H1 (cell line): ENCODE measurements around the gene ALAS1. TPM values are rescaled to one million over a fixed set of nuclear protein-coding genes. Genes with fewer than 3 reads are reported as not detected.
A peak's percentile ranks its signal among the peaks of the same experiment; 100 is the strongest.

Experiments used
- CTCF ChIA-PET: fragments of 300-600 bp; sonication (Branson Sonifier 250); formaldehyde crosslinking; loops from one replicate; lab custom pipeline; 2021; ENCODE audit not compliant: partially characterized antibody; lab: Charles Lee
- POLR2A ChIA-PET: fragments of 300-600 bp; sonication (Branson Sonifier 250); formaldehyde crosslinking; loops from one replicate; lab custom pipeline; 2021; ENCODE audit warnings: inconsistent platforms; ENCODE audit not compliant: partially characterized antibody; lab: Charles Lee
- DNase-seq, 2 experiments: peaks; one replicate each; pipeline versions ENCODE4 v3.0.0 to v3.0.0-alpha.2; 2010 to 2022; ENCODE audit warnings: low spot score in 2 of 2, low read depth in 1 of 2, mixed read lengths in 1 of 2
- FAIRE-seq: peaks from 2 replicates; lab custom pipeline; 2011; peaks lifted over from hg19 to GRCh38; lab: Jason Lieb, UNC
- H2AFZ ChIP-seq: 2 replicates; pipeline ENCODE4 v1.8.1; 2012; ENCODE audit warnings: low read length, inconsistent platforms
- H2AK5ac ChIP-seq: 2 replicates; pipeline ENCODE4 v1.6.1; 2013; ENCODE audit warnings: low read depth, low read length
- H2BK120ac ChIP-seq: replicated peaks from 2 replicates; pipeline ENCODE3; 2013; ENCODE audit warnings: low read depth, low read length, inconsistent platforms
- H2BK12ac ChIP-seq: 2 replicates; pipeline ENCODE4 v1.6.1; 2013; ENCODE audit warnings: low read depth, low read length
- H2BK15ac ChIP-seq: 2 replicates; pipeline ENCODE4 v1.6.1; 2013; ENCODE audit warnings: low read length
- H2BK20ac ChIP-seq: 2 replicates; pipeline ENCODE4 v1.6.1; 2013; ENCODE audit warnings: low read length
- H2BK5ac ChIP-seq: 2 replicates; pipeline ENCODE4 v1.6.1; 2013; ENCODE audit warnings: low read depth, low read length
- H3K14ac ChIP-seq: 2 replicates; pipeline ENCODE4 v1.6.1; 2013; ENCODE audit warnings: inconsistent platforms; ENCODE audit not compliant: insufficient read length
- H3K18ac ChIP-seq: 2 replicates; pipeline ENCODE4 v1.6.1; 2013; ENCODE audit warnings: low read length; ENCODE audit errors: extremely low read depth
- H3K23ac ChIP-seq: 2 replicates; pipeline ENCODE4 v1.6.1; 2013; ENCODE audit warnings: inconsistent platforms; ENCODE audit not compliant: insufficient read length
- H3K23me2 ChIP-seq: 2 replicates; pipeline ENCODE4 v1.6.1; 2013; ENCODE audit warnings: low read depth, low read length
- H3K27ac ChIP-seq: 2 replicates; pipeline ENCODE4 v1.6.1; 2011; ENCODE audit warnings: low read depth, low read length, inconsistent platforms
- H3K27me3 ChIP-seq, 4 experiments: replicated peaks in 1 of 4; 1 replicate in 1 of 4; 2 replicates in 3 of 4; pipeline versions ENCODE4 v1.6.1 to v1.8.1; 2011 to 2013; ENCODE audit warnings: low read length in 3 of 4, mild to moderate bottlenecking in 3 of 4, inconsistent platforms in 2 of 4, mixed read lengths in 2 of 4, moderate library complexity in 1 of 4; ENCODE audit not compliant: control insufficient read depth in 3 of 4, insufficient read depth in 3 of 4; ENCODE audit errors: extremely low read depth in 1 of 4
- H3K36me3 ChIP-seq, 4 experiments: 2 replicates each; pipeline versions ENCODE4 v1.6.1 to v1.8.1; 2011 to 2013; ENCODE audit warnings: mild to moderate bottlenecking in 4 of 4, low read length in 3 of 4, moderate library complexity in 2 of 4, control low read depth in 1 of 4, inconsistent platforms in 1 of 4; ENCODE audit not compliant: insufficient read depth in 4 of 4, control insufficient read depth in 2 of 4
- H3K4ac ChIP-seq: replicated peaks from 2 replicates; pipeline ENCODE3; 2013; ENCODE audit warnings: low read length, low read depth, mixed read lengths, inconsistent platforms; ENCODE audit not compliant: insufficient read length
- H3K4me1 ChIP-seq, 4 experiments: replicated peaks in 1 of 4; 1 replicate in 1 of 4; 2 replicates in 3 of 4; pipeline versions ENCODE4 v1.6.1 to v1.8.1; 2011 to 2013; ENCODE audit warnings: low read length in 3 of 4, inconsistent platforms in 2 of 4, mixed read lengths in 1 of 4; ENCODE audit not compliant: insufficient read depth in 4 of 4, control insufficient read depth in 3 of 4
- H3K4me2 ChIP-seq, 2 experiments: 2 replicates each; pipeline versions ENCODE4 v1.6.1 to v1.8.1; 2011 to 2013; ENCODE audit warnings: low read depth in 2 of 2, low read length in 2 of 2, control low read depth in 1 of 2, inconsistent platforms in 1 of 2, mild to moderate bottlenecking in 1 of 2; ENCODE audit not compliant: insufficient read depth in 1 of 2
- H3K4me3 ChIP-seq, 4 experiments: fragments of 200-600, 300-600 bp in 1 of 4; sonication (generic), shearing (Covaris generic), sonication (Bioruptor Twin) in 1 of 4; 2 replicates each; pipeline versions ENCODE4 v1.5.1 to v1.8.1; 2011 to 2016; ENCODE audit warnings: low read length in 4 of 4, low read depth in 3 of 4, control low read depth in 2 of 4, inconsistent platforms in 2 of 4, mild to moderate bottlenecking in 2 of 4, mixed read lengths in 1 of 4, moderate library complexity in 1 of 4; ENCODE audit not compliant: insufficient read depth in 2 of 4; ENCODE audit errors: extremely low read depth in 1 of 4
- H3K56ac ChIP-seq: replicated peaks from 2 replicates; pipeline ENCODE3; 2013; ENCODE audit warnings: low read depth, mild to moderate bottlenecking, mixed read lengths, low read length, inconsistent platforms; ENCODE audit not compliant: insufficient read length
- H3K79me1 ChIP-seq: 2 replicates; pipeline ENCODE4 v1.6.1; 2013; ENCODE audit warnings: low read depth, low read length, control low read depth
- H3K79me2 ChIP-seq, 2 experiments: 2 replicates each; pipeline versions ENCODE4 v1.6.1 to v1.8.1; 2012 to 2013; ENCODE audit warnings: low read length in 2 of 2, mild to moderate bottlenecking in 2 of 2, inconsistent platforms in 1 of 2; ENCODE audit not compliant: insufficient read depth in 2 of 2, control insufficient read depth in 1 of 2
- H3K9ac ChIP-seq, 4 experiments: replicated peaks in 1 of 4; 1 replicate in 1 of 4; 2 replicates in 3 of 4; pipeline versions ENCODE4 v1.6.1 to v1.8.1; 2011 to 2013; ENCODE audit warnings: low read depth in 3 of 4, low read length in 3 of 4, control low read depth in 2 of 4, mild to moderate bottlenecking in 2 of 4, moderate library complexity in 2 of 4, inconsistent platforms in 1 of 4; ENCODE audit errors: extremely low read depth in 1 of 4
- H3K9me3 ChIP-seq, 2 experiments: 2 replicates each; pipeline versions ENCODE4 v1.6.1 to v1.8.1; 2012 to 2013; ENCODE audit warnings: mild to moderate bottlenecking in 2 of 2, moderate library complexity in 2 of 2, control low read depth in 1 of 2, inconsistent platforms in 1 of 2, low read depth in 1 of 2, low read length in 1 of 2, mixed read lengths in 1 of 2; ENCODE audit not compliant: insufficient read depth in 2 of 2
- H4K20me1 ChIP-seq, 2 experiments: replicated peaks in 1 of 2; 2 replicates each; pipeline versions ENCODE3 to v1.8.1; 2011 to 2013; ENCODE audit warnings: inconsistent platforms in 2 of 2, low read length in 2 of 2, mild to moderate bottlenecking in 1 of 2; ENCODE audit not compliant: insufficient read depth in 2 of 2, control insufficient read depth in 1 of 2
- H4K5ac ChIP-seq: 2 replicates; pipeline ENCODE4 v1.6.1; 2013; ENCODE audit warnings: low read length, low read depth, mixed read lengths, inconsistent platforms; ENCODE audit not compliant: insufficient read length
- H4K8ac ChIP-seq: 2 replicates; pipeline ENCODE4 v1.8.0; 2013; ENCODE audit warnings: mild to moderate bottlenecking, moderate library complexity, low read length, inconsistent platforms; ENCODE audit not compliant: insufficient read depth; ENCODE audit errors: extremely low read depth
- H4K91ac ChIP-seq: replicated peaks from 2 replicates; pipeline ENCODE3; 2013; ENCODE audit warnings: low read length, mixed read lengths, inconsistent platforms; ENCODE audit not compliant: insufficient read length
- CHD1 ChIP-seq: IDR thresholded peaks from 2 replicates; pipeline ENCODE4 v1.6.1; 2012; ENCODE audit warnings: low read depth, low read length, improper control_type of control experiment
- CTBP2 ChIP-seq: IDR thresholded peaks from 2 replicates; pipeline ENCODE4 v1.7.0; 2011; ENCODE audit warnings: borderline replicate concordance, mild to moderate bottlenecking, moderate library complexity, mixed read lengths, low read length; ENCODE audit not compliant: insufficient read depth, insufficient read length
- JUN ChIP-seq: IDR thresholded peaks from 2 replicates; pipeline ENCODE4 v1.6.1; 2011; ENCODE audit warnings: low read depth, mild to moderate bottlenecking, improper control_type of control experiment, low read length
- SIN3A ChIP-seq, 2 experiments: IDR thresholded peaks in 1 of 2; conservative IDR thresholded peaks in 1 of 2; 2 replicates each; pipeline ENCODE4 v1.6.1; 2011 to 2012; ENCODE audit warnings: low read length in 2 of 2, improper control_type of control experiment in 1 of 2, low read depth in 1 of 2, mild to moderate bottlenecking in 1 of 2
- SIX5 ChIP-seq: IDR thresholded peaks from 2 replicates; pipeline ENCODE4 v1.6.1; 2011; ENCODE audit warnings: mild to moderate bottlenecking, low read depth, low read length
- SP4 ChIP-seq: IDR thresholded peaks from 2 replicates; pipeline ENCODE4 v1.6.1; 2012; ENCODE audit warnings: low read length, inconsistent platforms
- TEAD4 ChIP-seq: IDR thresholded peaks from 2 replicates; pipeline ENCODE4 v1.6.1; 2012; ENCODE audit warnings: low read depth, low read length, inconsistent platforms, mixed read lengths
- YY1 ChIP-seq: IDR thresholded peaks from 2 replicates; pipeline ENCODE4 v1.6.1; 2011; ENCODE audit warnings: low read depth, mild to moderate bottlenecking, low read length
- WGBS, 2 experiments: shearing (Covaris generic) in 1 of 2; methylation state at CpG; one replicate each; pipeline versions ENCODE4 v1.1.6 to v1.1.7; 2013 to 2015; ENCODE audit warnings: low lambda C conversion rate in 2 of 2, mixed read lengths in 2 of 2, inconsistent platforms in 1 of 2, low coverage in 1 of 2, missing lambda C conversion rate in 1 of 2; ENCODE audit not compliant: insufficient replicate concordance in 2 of 2, insufficient coverage in 1 of 2, insufficient read length in 1 of 2; ENCODE audit errors: extremely low coverage in 1 of 2, missing lambda C conversion rate in 1 of 2; 5-methylcytosine and 5-hydroxymethylcytosine counted together
- polyA plus RNA-seq, 7 experiments: library from polyadenylated mRNA; depleted of rRNA in 3 of 7; stranded (reverse) in 5 of 7; unstranded in 2 of 7; fragments of >200 nt in 5 of 7; fragments of 200-250 nt in 2 of 7; gene quantifications; 1 replicate in 5 of 7; 2 replicates in 1 of 7; 4 replicates in 1 of 7; pipeline versions ENCODE4 v1.2.1 to v1.2.3, GENCODE V29; 2011 to 2013; ENCODE audit warnings: missing spikeins in 2 of 7, mixed read lengths in 2 of 7
- total RNA-seq: library from RNA; stranded (reverse); fragmentation: NEBNext Ultra II Directional; extraction: Animal tissue kit (Norgen Biotek cat#: 25700); gene quantifications from 2 replicates; pipeline ENCODE4 v1.2.1, GENCODE V29; 2021
- TF ChIP-seq, protein P1 (sequence below): IDR thresholded peaks from 2 replicates; pipeline ENCODE4 v1.6.1; 2012; ENCODE audit warnings: low read length, inconsistent platforms

Gene ALAS1
- total and polyA plus RNA-seq, 2 of the 8 experiments (the other 6 are each of a cell fraction or from before 2014, with no cell fraction given) = 45.9 to 84.4 TPM

DNA sequence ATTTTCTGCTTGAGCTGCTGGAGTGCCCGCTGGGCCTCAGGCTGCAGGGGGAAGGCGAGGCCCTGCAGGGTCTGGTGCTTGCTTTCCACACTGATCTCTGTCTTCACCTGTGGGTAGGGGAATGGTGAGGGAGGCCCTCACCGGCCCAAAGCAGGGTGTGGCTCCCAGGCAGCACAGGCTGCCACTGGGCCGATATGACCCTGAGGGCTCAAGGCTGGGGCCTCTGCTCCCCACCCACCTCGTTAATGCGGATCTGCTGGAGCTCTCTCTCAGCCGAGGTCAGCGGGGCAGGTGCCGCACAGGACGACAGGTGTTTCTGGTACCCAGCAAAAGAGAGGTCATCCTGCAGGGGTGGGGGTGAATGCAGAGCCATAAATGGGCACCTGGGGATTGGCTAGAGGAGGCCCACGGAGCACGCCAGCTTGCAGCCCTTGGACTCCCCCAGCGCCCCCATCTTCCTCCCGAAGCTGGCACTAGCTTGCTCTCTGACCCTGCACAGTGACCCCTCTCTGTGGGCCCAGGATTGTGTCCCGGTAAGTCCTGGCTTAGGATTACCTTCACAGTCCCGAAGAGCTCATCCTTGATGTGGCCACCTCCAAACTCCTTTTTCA, 33.0 kb downstream of the ALAS1 start:
- H4K91ac ChIP-seq = no peak overlapping the region
- no peak for FAIRE-seq
- no peak overlapping the region for H2BK20ac ChIP-seq
- H2AFZ ChIP-seq = no peak overlapping the region
- H3K14ac ChIP-seq = no peak overlapping the region
- H3K27ac ChIP-seq = no peak overlapping the region
- no peak overlapping the region for H2BK12ac ChIP-seq
- H3K9ac ChIP-seq = no peak overlapping the region
- no peak overlapping the region for H3K4me2 ChIP-seq
- H4K8ac ChIP-seq = no peak overlapping the region
- H2BK15ac ChIP-seq = 0 out of 2 replicates have a peak overlapping the region, but pooled peaks have one; percentile 29
- peaks cover 10 to 13% of the 10 kb centered on the region in 2 experiments for H4K20me1 ChIP-seq
- no peak overlapping the region for H2BK5ac ChIP-seq
- no peaks in the 10 kb centered on the region for H3K27me3 ChIP-seq
- H3K4me3 ChIP-seq = no peak overlapping the region
- H2BK120ac ChIP-seq = no peak overlapping the region
- H3K9me3 ChIP-seq = no peaks in the 10 kb centered on the region
- no peak overlapping the region for H3K23ac ChIP-seq
- ChIA-PET CTCF (interaction anchor here (0.6 to 14.4 kb wide), 42 partner anchors 13 to 985 kb away, joined by 3 to 336 read pairs (median 5); partner anchors contain the start of genes PPM1M, SEMA3G, TLR9 and WDR82), POLR2A (interaction anchor here (0.7 to 3.7 kb wide), 8 partner anchors 9 to 235 kb away, joined by 3 to 13 read pairs (median 7); partner anchors contain the start of genes PPM1M, RPL29 and WDR82)
- peaks cover 6% of the 10 kb centered on the region for H3K79me1 ChIP-seq
- peaks cover 5 to 17% (median 11%) of the 10 kb centered on the region in 4 experiments; a peak in 5 of 8 replicates for H3K36me3 ChIP-seq
- no peaks in the 10 kb centered on the region for H3K23me2 ChIP-seq
- peaks cover 0 to 6% of the 10 kb centered on the region in 2 experiments; a peak in 1 of 4 replicates for H3K79me2 ChIP-seq
- H3K18ac ChIP-seq = no peak overlapping the region
- no peak overlapping the region for H4K5ac ChIP-seq
- no peak overlapping the region for H3K4ac ChIP-seq
- H3K56ac ChIP-seq = no peak overlapping the region
- no peak for DNase-seq
- peaks cover 0 to 6% (median 1%) of the 10 kb centered on the region in 4 experiments; a peak in 4 of 7 replicates for H3K4me1 ChIP-seq
- H2AK5ac ChIP-seq = no peak overlapping the region
- 89% methylated on average over 16 of the region's 16 CpGs; no CpG with 5 or more reads in 1 of the 2 experiments for WGBS, 2 experiments
- TF ChIP-seq JUN (no peak), YY1 (no peak), CTBP2 (no peak), SP4 (no peak), CHD1 (no peak), SIN3A (conservative IDR thresholded peaks at IDR 0.05 in 1 of 2, IDR thresholded peaks at IDR 0.05 in 1 of 2; ENCODE audit: low read depth in 1 of 2, low read length in 2 of 2) (no peak), SIX5 (no peak), TEAD4 (no peak)
- TF ChIP-seq, protein P1, sequence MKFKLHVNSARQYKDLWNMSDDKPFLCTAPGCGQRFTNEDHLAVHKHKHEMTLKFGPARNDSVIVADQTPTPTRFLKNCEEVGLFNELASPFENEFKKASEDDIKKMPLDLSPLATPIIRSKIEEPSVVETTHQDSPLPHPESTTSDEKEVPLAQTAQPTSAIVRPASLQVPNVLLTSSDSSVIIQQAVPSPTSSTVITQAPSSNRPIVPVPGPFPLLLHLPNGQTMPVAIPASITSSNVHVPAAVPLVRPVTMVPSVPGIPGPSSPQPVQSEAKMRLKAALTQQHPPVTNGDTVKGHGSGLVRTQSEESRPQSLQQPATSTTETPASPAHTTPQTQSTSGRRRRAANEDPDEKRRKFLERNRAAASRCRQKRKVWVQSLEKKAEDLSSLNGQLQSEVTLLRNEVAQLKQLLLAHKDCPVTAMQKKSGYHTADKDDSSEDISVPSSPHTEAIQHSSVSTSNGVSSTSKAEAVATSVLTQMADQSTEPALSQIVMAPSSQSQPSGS = no peak
